ENCODE results near the gene NDUFAF8.

The NDUFAF8 gene

GRCh38 chr17:81251709-81252301 lies 12.7 kb downstream of the NDUFAF8 start:
- no peak for DNase-seq (ENCODE audit: low read depth, low spot score)

- no peak for DNase-seq (ENCODE audit: low read depth, low spot score)
Measured at GRCh38 chr17:81252326-81252986, 13.3 kb downstream of the NDUFAF8 start.

GRCh38 chr17:81252987-81253329 lies 13.8 kb downstream of the NDUFAF8 start:
- DNase-seq (ENCODE audit: low read depth, low spot score): no peak

- peak; percentile 22 for DNase-seq (ENCODE audit: low read depth, low spot score)
Measured at GRCh38 chr17:81253358-81254131, 14.4 kb downstream of the NDUFAF8 start.

- DNase-seq (ENCODE audit: low read depth, low spot score): no peak
Measured at GRCh38 chr17:81254955-81255717, 16.0 kb downstream of the NDUFAF8 start.

- DNase-seq (ENCODE audit: low read depth, low spot score): no peak
Measured at GRCh38 chr17:81256616-81257015, 17.5 kb downstream of the NDUFAF8 start.

- DNase-seq (ENCODE audit: low read depth, low spot score): no peak
Measured at GRCh38 chr17:81257533-81257932, 18.4 kb downstream of the NDUFAF8 start.

GRCh38 chr17:81258292-81258691 lies 19.2 kb downstream of the NDUFAF8 start:
- no peak for DNase-seq (ENCODE audit: low read depth, low spot score)

- DNase-seq (ENCODE audit: low read depth, low spot score): no peak
Measured at GRCh38 chr17:81259058-81259605, 20.0 kb downstream of the NDUFAF8 start.

- DNase-seq (ENCODE audit: low read depth, low spot score): no peak
Measured at GRCh38 chr17:81260171-81260570, 21.1 kb downstream of the NDUFAF8 start.

GRCh38 chr17:81260641-81261040 lies 21.5 kb downstream of the NDUFAF8 start:
- no peak for DNase-seq (ENCODE audit: low read depth, low spot score)

- DNase-seq (ENCODE audit: low read depth, low spot score): no peak
Measured at GRCh38 chr17:81261096-81261495, 22.0 kb downstream of the NDUFAF8 start.

- no peak for DNase-seq (ENCODE audit: low read depth, low spot score)
Measured at GRCh38 chr17:81261582-81262336, 22.6 kb downstream of the NDUFAF8 start.

- DNase-seq (ENCODE audit: low read depth, low spot score): no peak
Measured at GRCh38 chr17:81263371-81264181, 24.5 kb downstream of the NDUFAF8 start.

GRCh38 chr17:81264640-81265039 lies 25.5 kb downstream of the NDUFAF8 start:
- no peak for DNase-seq (ENCODE audit: low read depth, low spot score)

GRCh38 chr17:81265576-81265975 lies 26.5 kb downstream of the NDUFAF8 start:
- no peak for DNase-seq (ENCODE audit: low read depth, low spot score)

- no peak for DNase-seq (ENCODE audit: low read depth, low spot score)
Measured at GRCh38 chr17:81267390-81268067, 28.4 kb downstream of the NDUFAF8 start.

GRCh38 chr17:81270279-81270678 lies 31.2 kb downstream of the NDUFAF8 start:
- no peak for DNase-seq (ENCODE audit: low read depth, low spot score)

- no peak for DNase-seq (ENCODE audit: low read depth, low spot score)
Measured at GRCh38 chr17:81271226-81271625, 32.1 kb downstream of the NDUFAF8 start.

GRCh38 chr17:81272616-81273015 lies 33.5 kb downstream of the NDUFAF8 start:
- no peak for DNase-seq (ENCODE audit: low read depth, low spot score)
